HG03460 (cell line): ENCODE measurements around the gene GNAI2.
"Not testable (repeated sequence)": the region's sequence is repeated elsewhere in the genome, so short reads cannot be mapped to it uniquely, and the experiment has no call there.

ENCODE experiments used
- ATAC-seq: cut with Tn5 transposase; IDR thresholded peaks from one replicate; pipeline ENCODE4 v1.9.1; 2021; ENCODE audit not compliant: unreplicated experiment

The GNAI2 gene

DNA sequence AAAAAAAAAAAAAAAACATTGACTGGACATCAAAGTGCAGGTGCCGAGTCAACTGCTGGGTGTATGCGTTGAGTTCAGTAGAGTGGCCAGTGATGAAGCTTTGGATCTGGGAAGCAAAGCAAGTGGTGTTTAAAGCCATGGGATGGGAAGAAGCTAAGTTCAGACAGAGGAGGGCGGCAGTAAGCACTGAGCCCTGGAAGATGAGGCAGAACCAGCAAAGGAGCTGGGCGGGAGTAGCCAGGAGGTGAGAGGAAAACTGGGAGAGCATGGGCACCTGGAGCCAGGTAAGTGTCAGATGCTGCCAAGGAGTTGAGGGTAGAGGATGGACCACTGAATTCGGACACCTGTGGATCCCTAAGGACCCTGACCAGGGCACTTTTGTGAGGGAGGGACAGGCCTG lies 11.4 kb upstream of the GNAI2 start:
- ATAC-seq, result no peak

GRCh38 chr3:50226888-50227389 lies 9.1 kb upstream of the GNAI2 start:
- peak; percentile 9 for ATAC-seq

DNA sequence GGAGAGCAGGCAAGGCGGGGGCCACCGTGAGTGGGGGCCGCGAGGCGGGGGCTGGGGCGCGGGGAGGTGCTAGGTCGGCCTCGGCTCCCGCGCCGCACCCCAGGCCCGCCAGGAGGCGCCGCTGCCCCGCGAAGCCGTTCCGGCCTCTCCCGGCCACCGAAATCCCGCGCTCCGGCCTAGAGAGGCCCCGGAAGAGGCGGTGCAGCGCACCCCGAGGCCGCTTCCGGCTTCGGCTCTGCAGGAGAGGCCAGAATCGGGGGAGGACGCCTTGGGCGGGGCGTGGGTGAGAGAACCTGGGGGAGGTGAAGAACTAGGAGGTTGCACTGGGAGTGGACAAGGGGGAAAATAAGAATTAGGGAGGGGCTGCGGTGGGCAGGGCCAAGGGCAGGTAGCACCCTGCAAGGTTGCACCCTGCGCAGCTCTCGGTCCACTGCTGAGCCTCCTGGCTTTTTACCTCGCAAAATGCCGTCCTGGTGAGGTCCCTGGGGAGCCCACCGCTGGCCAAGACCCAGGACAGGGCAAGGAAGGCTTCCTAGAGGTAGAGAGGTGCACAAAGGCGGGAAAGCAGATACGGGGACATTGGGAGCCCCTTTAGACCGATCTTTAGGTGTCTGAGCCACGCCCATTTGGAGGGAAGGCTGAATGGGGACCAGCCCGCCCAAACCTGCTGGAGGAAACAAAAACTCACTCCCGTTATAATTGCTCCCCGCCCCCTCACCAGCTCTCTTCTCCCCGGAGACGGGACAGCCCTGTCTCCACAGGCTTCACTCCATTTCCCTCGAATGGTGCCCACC lies 8.4 kb upstream of the GNAI2 start:
- peak; percentile 84 for ATAC-seq

GRCh38 chr3:50228184-50228763 lies 7.7 kb upstream of the GNAI2 start:
- not testable (repeated sequence) for ATAC-seq

DNA sequence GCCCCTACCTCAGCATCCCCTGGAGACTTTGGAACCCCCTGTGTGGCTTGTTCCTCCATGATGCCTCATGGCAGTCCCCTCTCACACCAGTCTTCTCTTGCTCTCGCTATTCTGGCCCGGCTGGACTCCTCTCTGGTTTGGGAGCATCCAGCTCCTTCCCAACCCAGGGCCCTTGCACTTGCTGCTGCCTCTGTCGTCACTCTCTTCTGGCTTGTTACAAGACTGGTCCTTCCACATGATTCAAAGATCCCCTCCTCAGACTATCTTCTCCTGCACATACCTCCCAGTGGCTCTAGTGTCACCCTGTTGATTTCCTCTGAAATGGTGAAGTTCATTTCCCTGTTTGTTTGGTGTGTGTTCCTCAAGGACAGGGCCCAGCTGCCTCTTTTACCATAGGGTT lies 6.5 kb upstream of the GNAI2 start:
- no peak for ATAC-seq

GRCh38 chr3:50230104-50230793 lies 5.8 kb upstream of the GNAI2 start:
- ATAC-seq, result no peak

GRCh38 chr3:50230794-50231125 lies 5.2 kb upstream of the GNAI2 start:
- ATAC-seq, result no peak

- no peak for ATAC-seq
Measured at GRCh38 chr3:50231581-50231980, 4.4 kb upstream of the GNAI2 start.

DNA sequence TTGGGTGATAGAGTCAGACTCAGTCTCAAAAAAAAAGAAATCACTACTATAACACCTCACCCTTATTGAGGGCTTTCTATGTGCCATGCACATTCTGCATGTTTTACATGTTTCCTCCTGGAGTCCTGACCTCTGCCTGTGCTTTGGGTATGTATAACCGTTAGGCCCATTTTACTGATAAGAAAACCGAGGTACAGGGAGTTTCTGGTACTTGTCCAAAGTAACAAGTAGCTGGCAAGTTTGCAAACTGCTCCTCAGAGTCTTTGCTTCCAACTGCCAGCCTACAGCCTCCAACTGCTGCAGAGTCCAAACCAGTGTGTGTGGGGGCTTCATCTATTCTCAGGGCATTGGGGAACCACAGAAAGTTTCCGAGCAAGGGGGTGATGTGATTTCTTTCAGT lies 3.7 kb upstream of the GNAI2 start:
- no peak for ATAC-seq

GRCh38 chr3:50233176-50233575 lies 2.8 kb upstream of the GNAI2 start:
- ATAC-seq, result no peak

DNA sequence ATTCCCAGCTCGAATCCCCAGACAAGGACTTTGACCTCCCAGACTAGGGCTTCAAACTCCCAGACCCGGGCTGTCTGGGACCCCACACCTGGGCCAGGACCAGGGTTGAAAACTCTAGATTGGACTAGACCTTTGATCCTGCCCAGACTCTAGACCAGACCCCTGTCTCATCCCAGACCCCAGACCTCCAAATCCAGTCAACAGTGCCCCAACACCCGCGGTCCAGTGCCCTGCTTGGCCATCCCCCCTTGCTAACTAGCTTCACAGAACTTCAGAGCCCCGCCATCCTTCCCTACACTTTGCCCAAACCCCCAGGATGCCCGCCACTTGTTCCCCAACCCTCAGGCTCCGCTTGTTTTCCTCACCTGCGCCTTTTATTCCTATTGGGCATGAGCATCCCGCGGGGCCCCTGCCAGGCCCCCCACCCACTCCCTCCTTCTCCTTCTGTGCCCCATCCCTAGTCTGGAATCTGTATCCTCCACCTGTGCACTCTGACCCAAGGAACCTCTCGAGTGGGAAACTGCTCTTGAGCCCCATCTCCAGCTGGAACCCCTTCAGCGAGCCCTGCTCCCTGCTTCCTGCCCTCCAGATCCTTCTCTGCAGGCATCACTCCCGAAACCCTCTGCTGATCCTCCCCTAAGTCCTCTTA lies 604 bp downstream of the GNAI2 start:
- no peak for ATAC-seq

- ATAC-seq, result no peak
Measured at GRCh38 chr3:50237133-50237651, 1.2 kb downstream of the GNAI2 start.

DNA sequence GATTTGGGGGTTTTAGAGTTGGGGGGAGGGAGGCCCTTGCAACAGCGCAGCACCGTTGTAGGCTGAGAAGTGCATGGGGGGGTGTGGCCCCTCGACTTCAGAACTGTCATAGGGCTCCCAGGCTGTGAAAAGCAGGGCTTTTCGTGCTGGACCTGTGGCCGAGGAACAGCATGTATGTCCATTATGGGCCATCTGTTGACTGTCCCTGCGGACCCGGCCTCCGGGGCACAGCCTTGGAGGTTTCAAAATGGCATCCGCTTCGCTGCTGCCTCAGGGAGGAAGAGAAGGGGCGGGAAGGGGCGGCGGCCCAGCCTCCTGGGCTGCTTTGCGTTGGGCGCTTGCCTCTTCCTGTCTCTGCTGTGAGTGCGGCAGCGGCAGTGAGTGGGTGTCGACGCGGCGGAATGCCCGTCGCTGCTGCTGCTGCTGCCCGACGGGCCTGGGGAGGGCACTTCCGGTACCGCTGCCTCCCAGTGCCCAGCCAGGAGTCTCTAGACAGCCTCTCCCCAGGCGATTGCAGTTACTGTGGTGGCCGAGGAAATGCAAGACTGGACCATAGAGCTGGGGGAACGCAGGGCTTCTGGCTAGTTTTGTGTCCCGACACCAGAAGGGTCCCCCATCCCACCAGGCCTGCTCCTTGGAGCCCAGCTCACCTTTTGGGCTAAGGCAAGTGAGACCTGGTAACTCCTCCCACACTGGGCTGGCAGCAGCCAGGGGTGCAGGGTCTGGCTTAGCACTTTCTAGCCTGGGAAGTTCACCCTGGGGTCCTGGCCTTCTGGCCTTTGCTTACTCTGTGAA lies 1.9 kb downstream of the GNAI2 start:
- ATAC-seq, result no peak

GRCh38 chr3:50238549-50239026 lies 2.6 kb downstream of the GNAI2 start:
- ATAC-seq, result no peak

- ATAC-seq, result no peak
Measured at GRCh38 chr3:50239649-50240048, 3.6 kb downstream of the GNAI2 start.

- no peak for ATAC-seq
Measured at GRCh38 chr3:50241163-50241562, 5.2 kb downstream of the GNAI2 start.

DNA sequence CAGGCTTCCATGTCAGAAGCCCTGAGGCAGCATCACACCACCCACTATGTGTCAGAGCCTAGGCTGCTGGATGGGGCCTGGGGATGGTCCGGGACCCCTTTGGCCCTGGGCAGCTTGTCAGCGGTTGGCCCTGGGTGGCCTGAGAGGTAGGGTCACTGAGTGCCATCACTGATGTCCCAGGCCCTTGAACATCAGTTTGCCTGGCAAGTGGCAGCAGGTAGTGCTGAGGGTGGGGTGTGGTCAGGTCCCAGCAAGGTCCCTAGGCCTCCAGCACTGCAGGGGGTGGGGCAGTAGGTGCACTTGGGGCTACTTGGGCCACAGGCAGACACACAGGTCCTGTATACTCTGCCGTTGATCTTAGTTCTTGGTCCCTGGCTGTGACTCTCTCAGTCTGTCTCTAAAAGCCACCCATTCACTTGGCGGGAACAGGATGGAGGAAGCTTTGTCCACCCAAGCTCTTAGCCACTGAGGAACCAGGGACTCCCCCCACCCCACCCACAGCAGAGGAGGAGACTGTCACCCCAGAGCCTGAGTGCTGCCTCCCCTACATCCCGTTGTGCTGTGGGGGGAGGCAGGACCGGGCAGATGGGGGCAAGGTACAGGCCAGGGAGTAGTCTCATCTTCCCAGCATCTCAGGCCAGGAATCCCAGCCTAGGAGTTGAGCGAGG lies 5.8 kb downstream of the GNAI2 start:
- ATAC-seq, result no peak

DNA sequence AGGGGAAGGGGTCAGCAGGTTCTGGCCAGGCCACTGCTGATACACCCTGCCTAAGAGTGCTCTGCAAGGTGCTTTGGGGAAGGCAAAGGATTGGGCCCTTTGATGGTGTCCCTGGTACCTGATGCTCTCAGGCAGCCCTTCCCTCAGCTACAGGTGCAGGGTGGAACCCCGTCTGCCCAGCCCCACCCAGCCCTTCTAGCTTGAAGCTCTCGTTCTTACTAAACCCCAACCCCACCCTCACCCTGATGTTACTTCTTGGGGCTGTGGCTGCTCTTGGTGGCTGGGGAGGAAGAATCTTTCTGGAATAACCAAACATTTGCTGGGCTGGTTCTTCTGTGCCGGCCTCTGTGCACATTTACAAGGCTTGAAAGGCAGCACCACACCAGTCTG lies 6.4 kb downstream of the GNAI2 start:
- ATAC-seq, result no peak

GRCh38 chr3:50242851-50243542 lies 7.0 kb downstream of the GNAI2 start:
- ATAC-seq, result no peak
